ENCODE results near the gene PRKCE. TPM values are rescaled to one million over a fixed set of nuclear protein-coding genes. Genes with fewer than 3 reads are reported as not detected.
"Not testable (repeated sequence)": the region's sequence is repeated elsewhere in the genome, so short reads cannot be mapped to it uniquely, and the experiment has no call there.

The PRKCE gene
- total RNA-seq, 1 donor, result 12.5 TPM

DNA sequence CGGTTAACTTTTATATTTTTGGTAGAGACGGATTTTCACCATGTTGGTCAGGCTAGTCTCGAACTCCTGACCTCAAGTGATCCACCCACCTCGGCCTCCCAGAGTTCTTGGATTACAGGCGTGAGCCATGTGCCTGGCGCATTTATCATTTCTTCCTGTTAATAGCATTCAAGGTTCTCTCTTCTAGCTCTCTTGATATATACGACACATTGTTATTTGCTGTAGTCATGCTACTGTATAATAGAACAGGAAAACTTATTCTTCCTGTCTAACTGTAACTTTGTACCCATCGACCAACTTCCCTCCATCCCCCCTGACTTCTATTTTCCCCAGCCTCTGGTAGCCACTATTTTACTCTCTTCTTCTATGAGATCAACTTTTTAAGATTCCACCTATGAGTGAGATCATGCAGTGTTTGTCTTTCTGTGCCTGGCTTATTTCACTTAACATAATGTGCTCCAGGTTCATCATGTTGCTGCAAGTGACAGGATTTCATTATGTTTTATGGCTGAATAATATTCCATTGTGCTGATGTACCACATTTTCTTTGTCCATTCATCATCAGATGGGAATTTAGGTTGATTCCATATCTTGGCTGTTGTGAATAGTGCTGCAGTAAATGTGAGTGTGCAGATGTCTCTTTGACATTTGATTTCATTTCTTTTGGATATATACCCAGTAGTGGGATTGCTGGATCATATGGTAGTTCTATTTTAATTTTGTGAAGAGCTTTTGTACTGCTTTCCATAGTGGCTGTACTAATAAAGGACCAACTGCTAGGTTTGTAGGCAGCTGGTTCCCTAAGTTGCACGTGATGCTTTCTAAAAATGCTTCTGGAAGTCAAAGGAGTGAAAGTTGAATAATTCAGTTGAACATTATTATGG, 205.2 kb downstream of the PRKCE start:
- no peak for TF ChIP-seq CTCF (IDR thresholded peaks at IDR 0.05; ENCODE audit: insufficient read depth, low read length)
- DNase-seq (ENCODE audit: low read depth), result peak; percentile 58
- H3K4me3 ChIP-seq (ENCODE audit: low read depth, low read length), result no peak overlapping the region

- DNase-seq (ENCODE audit: low read depth), result peak; percentile 62
- no peak overlapping the region for H3K4me3 ChIP-seq (ENCODE audit: low read depth, low read length)
- TF ChIP-seq CTCF (IDR thresholded peaks at IDR 0.05; ENCODE audit: insufficient read depth, low read length), result no peak
Observed at GRCh38 chr2:45857275-45857609, 205.8 kb downstream of the PRKCE start.

DNA sequence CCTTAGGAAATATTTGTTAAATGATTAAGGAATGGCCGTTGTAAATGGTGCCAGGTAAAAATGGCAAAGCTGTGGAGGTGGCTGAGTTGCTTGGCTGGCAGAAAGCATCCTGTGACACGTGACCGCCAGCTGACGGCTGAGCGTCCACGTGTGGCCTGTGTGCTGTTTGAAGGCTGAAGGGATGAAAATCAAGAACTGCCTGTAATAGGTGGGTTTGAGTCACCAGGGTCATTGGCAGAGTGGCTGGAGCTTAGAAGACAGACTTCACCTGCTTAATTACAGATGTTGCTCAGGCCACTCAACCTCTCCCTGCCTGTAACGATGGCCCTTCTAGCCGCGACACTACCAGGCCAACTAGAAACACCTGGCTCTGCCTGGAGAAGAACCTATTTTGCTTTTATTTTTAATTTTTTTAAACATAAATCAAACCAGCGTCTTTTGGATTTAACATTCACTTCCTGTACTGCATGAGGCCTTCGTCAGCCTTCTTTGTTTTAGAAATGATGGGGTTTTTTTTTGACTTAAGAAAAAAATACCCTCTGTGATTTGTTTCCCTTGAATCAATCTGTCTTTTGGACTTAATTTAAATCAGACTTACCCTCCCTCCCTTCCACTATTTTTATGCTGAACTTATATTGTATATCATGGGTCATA, 206.5 kb downstream of the PRKCE start:
- no peak for DNase-seq (ENCODE audit: low read depth)
- no peak for TF ChIP-seq CTCF (IDR thresholded peaks at IDR 0.05; ENCODE audit: insufficient read depth, low read length)
- no peak overlapping the region for H3K4me3 ChIP-seq (ENCODE audit: low read depth, low read length)

GRCh38 chr2:45858872-45859271, 207.4 kb downstream of the PRKCE start:
- not testable (repeated sequence) for H3K4me3 ChIP-seq (ENCODE audit: low read depth, low read length); DNase-seq (ENCODE audit: low read depth)

DNA sequence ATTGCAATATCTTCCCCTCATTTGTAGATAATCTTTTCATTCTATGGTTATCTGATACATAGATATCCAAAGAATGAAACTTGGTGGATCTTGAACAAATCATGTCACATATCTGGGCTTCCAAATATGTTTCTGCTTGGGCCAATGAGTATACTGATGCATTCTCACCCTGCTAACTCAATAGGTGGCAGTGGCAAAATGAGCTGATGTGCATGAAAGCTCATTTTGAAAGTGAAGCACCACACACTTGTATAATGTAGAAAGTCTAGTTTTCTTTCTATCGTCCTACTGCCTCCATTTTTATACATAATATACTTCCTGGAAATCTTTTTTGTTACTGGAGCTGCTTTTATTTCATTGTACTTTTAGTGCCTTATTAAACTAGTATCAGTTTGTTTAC, 208.2 kb downstream of the PRKCE start:
- DNase-seq (ENCODE audit: low read depth), result no peak
- TF ChIP-seq CTCF (IDR thresholded peaks at IDR 0.05; ENCODE audit: insufficient read depth, low read length), result no peak
- no peak overlapping the region for H3K4me3 ChIP-seq (ENCODE audit: low read depth, low read length)

DNA sequence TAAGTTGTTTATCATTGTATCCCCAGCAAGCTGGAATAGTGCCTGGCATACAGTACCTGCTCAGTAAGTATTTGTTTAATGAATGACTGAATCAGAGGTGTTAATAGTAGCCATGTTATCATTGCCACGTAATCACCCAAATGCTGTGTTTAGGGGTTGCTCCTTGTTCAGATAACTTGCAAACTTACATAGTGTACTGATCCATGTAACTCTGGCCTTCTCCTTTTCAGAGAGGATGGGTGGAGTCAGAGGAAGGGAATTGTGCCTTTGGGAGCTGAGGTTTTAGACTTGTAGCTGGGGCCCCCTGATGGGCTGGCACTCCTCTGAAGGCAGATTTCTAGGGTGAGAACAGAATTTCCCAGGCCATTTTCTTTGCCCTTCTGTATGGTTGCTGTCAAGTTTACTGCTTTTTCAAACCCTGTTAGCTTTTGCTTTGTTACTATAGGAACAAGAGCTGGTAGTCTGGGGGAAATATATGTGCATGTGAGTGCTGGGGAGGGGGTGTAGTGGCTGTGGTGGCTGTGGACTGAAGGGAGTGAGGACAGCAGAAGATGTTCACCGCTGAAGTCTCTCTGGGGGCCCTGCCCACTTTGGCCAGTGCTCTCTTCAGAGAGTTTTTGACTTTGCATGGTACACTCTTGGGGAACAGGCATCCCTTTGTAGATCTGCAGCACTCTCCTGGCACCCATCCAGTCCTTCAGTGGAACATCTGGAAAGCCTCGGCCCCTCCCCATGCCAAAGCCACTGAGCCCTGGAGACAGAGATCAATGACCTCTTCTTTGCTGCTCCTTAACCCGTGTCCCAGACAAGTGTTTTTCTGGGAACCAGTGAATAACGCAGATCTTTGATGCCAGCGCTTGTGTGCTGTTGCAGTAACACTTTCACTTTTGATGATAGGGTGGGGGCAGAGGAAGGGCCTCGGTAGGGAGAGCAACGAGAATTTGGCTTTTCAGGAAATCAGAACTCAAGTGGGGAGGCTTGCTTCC, 209.0 kb downstream of the PRKCE start:
- peak overlapping the region; percentile 53 for H3K4me3 ChIP-seq (ENCODE audit: low read depth, low read length)
- TF ChIP-seq CTCF (IDR thresholded peaks at IDR 0.05; ENCODE audit: insufficient read depth, low read length), result peak; percentile 2
- DNase-seq (ENCODE audit: low read depth), result peak; percentile 75

Data from fibroblast of the aortic adventitia (primary cell).